ENCODE results near the gene ASB10. TPM values are rescaled to one million over a fixed set of nuclear protein-coding genes. Genes with fewer than 3 reads are reported as not detected.

Gene ASB10
- total RNA-seq, 2 donors from 2014 or later: not detected

GRCh38 chr7:151189038-151189437, 2.0 kb upstream of the ASB10 start:
- ATAC-seq (replicated peaks in 1 of 2): no peak
- H3K27ac Mint-ChIP-seq: no peak overlapping the region
- H3K9me3 Mint-ChIP-seq: no peaks in the 10 kb centered on the region
- no peaks in the 10 kb centered on the region for H3K36me3 Mint-ChIP-seq (ENCODE audit: insufficient read depth in 2 of 2)
- no peak overlapping the region for H3K4me3 Mint-ChIP-seq
- DNase-seq: no peak
- no peaks in the 10 kb centered on the region for H3K4me1 Mint-ChIP-seq (ENCODE audit: low read depth)
- H3K27me3 Mint-ChIP-seq (ENCODE audit: low read depth): no peaks in the 10 kb centered on the region

DNA sequence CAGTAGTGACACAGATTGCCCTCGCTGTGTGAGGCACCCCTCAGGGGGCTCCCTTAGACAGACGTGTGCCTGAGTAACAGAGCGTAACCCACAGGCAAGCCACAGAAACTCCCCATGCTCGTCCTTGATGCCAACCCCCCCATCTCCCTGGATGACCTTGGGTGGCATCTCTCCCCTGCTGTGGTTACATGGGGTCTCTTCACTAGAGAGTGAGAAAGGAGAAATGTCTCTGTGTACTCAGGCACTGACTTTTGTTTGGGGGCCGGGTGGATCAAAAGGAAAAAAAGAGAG, 1.1 kb upstream of the ASB10 start:
- H3K27me3 Mint-ChIP-seq (ENCODE audit: low read depth): no peaks in the 10 kb centered on the region

GRCh38 chr7:151187409-151188251, 580 bp upstream of the ASB10 start:
- Mint-ChIP-seq H3K27ac (no peak overlapping the region), H3K9me3 (no peaks in the 10 kb centered on the region), H3K36me3 (ENCODE audit: insufficient read depth in 2 of 2) (no peaks in the 10 kb centered on the region), H3K4me1 (ENCODE audit: low read depth) (no peaks in the 10 kb centered on the region), H3K4me3 (no peak overlapping the region), H3K27me3 (ENCODE audit: low read depth) (no peaks in the 10 kb centered on the region)
- ATAC-seq (replicated peaks in 1 of 2) (no peak), DNase-seq (no peak)

More for the DNA sequence above, 1.1 kb upstream of the ASB10 start:
- H3K4me3 Mint-ChIP-seq: no peak overlapping the region
- DNase-seq (no peak), ATAC-seq (replicated peaks in 1 of 2) (no peak)
- no peaks in the 10 kb centered on the region for H3K4me1 Mint-ChIP-seq (ENCODE audit: low read depth)
- H3K36me3 Mint-ChIP-seq (ENCODE audit: insufficient read depth in 2 of 2): no peaks in the 10 kb centered on the region
- H3K27ac Mint-ChIP-seq: no peak overlapping the region
- H3K9me3 Mint-ChIP-seq: no peaks in the 10 kb centered on the region

DNA sequence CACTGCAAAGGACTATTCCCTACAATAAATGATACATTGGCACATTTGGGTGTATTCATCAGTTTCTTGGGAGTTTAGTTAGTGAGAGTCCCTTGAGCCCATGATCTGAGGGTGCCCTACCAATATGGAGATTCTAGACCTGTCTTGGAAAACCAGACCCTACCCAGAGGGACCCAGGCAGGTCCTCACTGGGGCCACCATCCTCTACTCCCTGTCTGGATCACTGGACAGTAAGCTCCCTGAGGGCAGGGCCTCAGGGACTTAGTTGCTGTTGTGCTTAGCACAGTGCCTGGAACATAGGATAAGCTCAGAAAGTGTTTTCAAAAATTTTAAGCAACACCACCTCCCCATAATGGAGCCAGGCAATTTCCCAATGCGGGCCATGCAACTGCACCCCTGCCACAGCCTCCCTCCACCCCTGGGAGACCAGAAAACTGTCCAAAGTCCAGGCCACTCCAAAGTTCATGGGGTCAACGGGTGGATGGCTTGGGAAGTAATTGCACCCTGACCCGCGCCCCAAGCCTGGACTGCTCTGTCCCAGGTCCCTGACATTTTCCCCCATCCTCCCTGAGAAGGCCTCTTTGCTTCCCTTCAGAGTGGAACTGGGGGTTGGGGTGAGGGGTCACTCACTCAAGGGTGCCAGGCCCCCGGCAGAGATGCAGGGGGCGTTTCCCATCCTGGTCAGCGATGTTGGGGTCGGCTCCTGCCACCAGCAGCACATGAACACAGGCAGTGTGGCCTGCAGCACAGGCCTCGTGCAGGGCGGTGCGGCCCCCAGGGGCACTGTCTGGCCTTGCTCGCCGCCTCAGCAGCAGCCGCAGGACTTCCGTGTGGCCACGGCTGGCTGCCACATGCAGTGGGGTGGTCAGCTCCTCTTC, 1.0 kb downstream of the ASB10 start:
- Mint-ChIP-seq H3K4me3 (no peak overlapping the region), H3K9me3 (no peaks in the 10 kb centered on the region), H3K27me3 (ENCODE audit: low read depth) (no peaks in the 10 kb centered on the region), H3K4me1 (ENCODE audit: low read depth) (no peaks in the 10 kb centered on the region), H3K36me3 (ENCODE audit: insufficient read depth in 2 of 2) (no peaks in the 10 kb centered on the region), H3K27ac (no peak overlapping the region)
- ATAC-seq (replicated peaks in 1 of 2) (no peak), DNase-seq (no peak)

DNA sequence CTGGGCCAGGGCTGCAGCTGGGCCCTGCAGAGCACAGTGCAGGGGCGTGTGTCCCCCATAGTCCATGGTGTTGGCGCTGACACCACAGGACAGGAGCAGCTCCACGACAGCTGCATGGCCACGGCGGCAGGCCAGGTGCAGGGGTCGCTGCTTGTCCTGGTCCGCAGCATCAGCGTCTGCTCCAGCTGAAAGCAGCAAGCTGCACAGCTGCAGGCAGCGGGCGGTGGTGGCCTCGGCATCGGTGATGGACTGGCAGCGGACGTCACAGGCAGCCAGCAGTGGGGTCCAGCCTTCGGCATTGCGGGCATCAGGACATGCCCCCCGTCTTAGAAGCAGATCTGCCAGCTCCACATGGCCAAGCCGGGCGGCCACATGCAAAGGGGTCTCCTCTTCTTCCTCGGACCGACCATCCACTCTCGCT, 6.0 kb downstream of the ASB10 start:
- Mint-ChIP-seq H3K36me3 (ENCODE audit: insufficient read depth in 2 of 2) (no peaks in the 10 kb centered on the region), H3K4me3 (no peak overlapping the region), H3K4me1 (ENCODE audit: low read depth) (no peaks in the 10 kb centered on the region), H3K9me3 (no peaks in the 10 kb centered on the region), H3K27ac (no peak overlapping the region), H3K27me3 (ENCODE audit: low read depth) (peaks cover 6% of the 10 kb centered on the region)
- ATAC-seq (replicated peaks in 1 of 2): no peak
- no peak for DNase-seq

DNA sequence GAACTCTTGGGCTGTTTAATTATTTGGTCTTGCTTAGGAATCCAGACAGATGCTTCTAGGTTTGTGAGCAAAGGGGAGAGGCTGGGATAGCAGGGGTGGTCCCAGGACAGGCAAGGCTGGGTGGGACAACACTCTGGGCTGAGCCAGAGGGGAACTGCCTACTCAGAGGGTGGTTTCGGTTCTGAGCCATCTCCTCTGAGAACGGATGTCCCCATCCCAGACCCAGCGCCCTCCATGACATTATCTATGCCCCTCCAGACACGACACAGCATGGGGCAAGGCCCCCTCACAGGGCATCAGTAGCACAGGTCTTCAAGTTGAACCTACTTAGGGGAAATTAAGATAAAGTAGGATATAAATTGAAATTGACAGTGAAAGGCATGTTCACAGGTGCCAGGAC, 7.1 kb downstream of the ASB10 start:
- DNase-seq (no peak), ATAC-seq (replicated peaks in 1 of 2) (no peak)
- Mint-ChIP-seq H3K36me3 (ENCODE audit: insufficient read depth in 2 of 2) (no peaks in the 10 kb centered on the region), H3K4me3 (no peak overlapping the region), H3K27ac (no peak overlapping the region), H3K4me1 (ENCODE audit: low read depth) (no peaks in the 10 kb centered on the region), H3K9me3 (no peaks in the 10 kb centered on the region), H3K27me3 (ENCODE audit: low read depth) (peaks cover 13% of the 10 kb centered on the region)

GRCh38 chr7:151179287-151179860, 7.7 kb downstream of the ASB10 start:
- Mint-ChIP-seq H3K36me3 (ENCODE audit: insufficient read depth in 2 of 2) (no peaks in the 10 kb centered on the region), H3K9me3 (no peaks in the 10 kb centered on the region), H3K4me1 (ENCODE audit: low read depth) (no peaks in the 10 kb centered on the region), H3K27me3 (ENCODE audit: low read depth) (peaks cover 16% of the 10 kb centered on the region), H3K4me3 (no peak overlapping the region), H3K27ac (no peak overlapping the region)
- no peak for DNase-seq
- no peak for ATAC-seq (replicated peaks in 1 of 2)

DNA sequence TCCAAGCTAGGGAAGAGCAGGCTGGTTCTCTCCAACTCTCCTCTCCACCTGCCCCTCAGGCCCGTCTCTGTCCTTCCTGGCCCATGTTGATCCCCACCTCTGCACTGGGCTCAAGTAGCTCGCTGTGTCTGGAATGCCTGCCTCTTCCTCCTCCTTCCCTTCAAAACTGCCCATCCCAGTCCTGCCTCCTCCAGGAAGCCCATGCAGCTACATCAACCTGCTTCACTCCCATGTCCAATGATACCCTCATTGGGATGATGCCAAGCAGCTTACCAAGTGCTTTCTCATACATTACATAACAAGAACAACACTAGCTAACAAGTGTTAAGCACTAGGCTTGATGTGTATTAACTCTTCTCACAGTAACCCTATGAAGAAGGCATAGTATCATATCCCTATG, 8.2 kb downstream of the ASB10 start:
- H3K27me3 Mint-ChIP-seq (ENCODE audit: low read depth): peaks cover 16% of the 10 kb centered on the region
- no peak for ATAC-seq (replicated peaks in 1 of 2)

DNA sequence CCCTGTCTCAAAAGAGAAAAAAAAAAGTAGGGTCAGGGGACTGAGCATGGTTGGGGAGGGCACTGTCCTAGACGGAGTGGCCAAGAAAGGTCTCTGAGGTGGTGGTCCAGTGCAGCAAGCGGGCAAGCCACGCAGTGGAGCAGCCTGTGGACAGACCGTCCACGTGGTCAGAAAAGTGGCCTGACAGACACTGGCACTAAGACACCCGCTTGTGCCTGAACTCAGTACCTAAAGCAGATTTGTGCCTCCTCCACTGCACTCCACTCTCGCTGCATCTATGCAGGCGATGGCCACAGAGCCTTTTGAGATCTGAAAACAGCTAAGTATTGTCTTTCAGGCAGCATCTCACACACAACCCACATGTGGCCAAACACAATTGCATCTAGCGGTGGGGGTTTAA, 8.8 kb downstream of the ASB10 start:
- ATAC-seq (replicated peaks in 1 of 2) (no peak), DNase-seq (no peak)
- Mint-ChIP-seq H3K27me3 (ENCODE audit: low read depth) (peaks cover 21% of the 10 kb centered on the region), H3K4me3 (no peak overlapping the region), H3K27ac (no peak overlapping the region), H3K9me3 (no peaks in the 10 kb centered on the region), H3K4me1 (ENCODE audit: low read depth) (no peaks in the 10 kb centered on the region), H3K36me3 (ENCODE audit: insufficient read depth in 2 of 2) (no peaks in the 10 kb centered on the region)

More for the DNA sequence above, 8.2 kb downstream of the ASB10 start:
- Mint-ChIP-seq H3K4me1 (ENCODE audit: low read depth) (no peaks in the 10 kb centered on the region), H3K36me3 (ENCODE audit: insufficient read depth in 2 of 2) (no peaks in the 10 kb centered on the region), H3K27ac (no peak overlapping the region), H3K9me3 (no peaks in the 10 kb centered on the region), H3K4me3 (no peak overlapping the region)
- no peak for DNase-seq

DNA sequence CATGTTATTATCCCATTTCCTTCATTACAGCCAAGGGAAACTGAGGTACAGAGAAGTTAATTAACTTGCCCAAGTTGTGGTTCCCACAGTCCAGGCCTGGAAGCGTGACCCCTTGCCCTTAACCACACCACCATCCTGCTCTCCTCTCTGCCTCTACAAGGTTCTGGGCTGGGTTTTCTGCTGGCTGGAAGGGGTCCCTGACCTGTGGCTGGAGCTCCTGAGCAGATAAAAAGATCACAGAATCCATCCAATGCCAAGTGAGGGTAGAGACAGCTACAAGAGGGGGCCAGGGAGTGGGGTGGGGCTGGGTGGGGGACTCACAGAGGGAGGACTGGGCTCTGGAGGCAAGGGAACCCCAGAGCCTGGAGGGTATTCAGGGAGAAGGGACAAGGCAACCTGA, 9.7 kb downstream of the ASB10 start:
- no peak for DNase-seq
- H3K4me1 Mint-ChIP-seq (ENCODE audit: low read depth): no peaks in the 10 kb centered on the region
- ATAC-seq (replicated peaks in 1 of 2): no peak
- no peaks in the 10 kb centered on the region for H3K9me3 Mint-ChIP-seq
- no peaks in the 10 kb centered on the region for H3K36me3 Mint-ChIP-seq (ENCODE audit: insufficient read depth in 2 of 2)
- H3K27ac Mint-ChIP-seq: no peak overlapping the region
- H3K4me3 Mint-ChIP-seq: no peak overlapping the region
- H3K27me3 Mint-ChIP-seq (ENCODE audit: low read depth): peaks cover 31% of the 10 kb centered on the region

- H3K36me3 Mint-ChIP-seq (ENCODE audit: insufficient read depth in 2 of 2): no peaks in the 10 kb centered on the region
- no peaks in the 10 kb centered on the region for H3K4me1 Mint-ChIP-seq (ENCODE audit: low read depth)
- peaks cover 40% of the 10 kb centered on the region for H3K27me3 Mint-ChIP-seq (ENCODE audit: low read depth)
- no peaks in the 10 kb centered on the region for H3K9me3 Mint-ChIP-seq
- no peak overlapping the region for H3K27ac Mint-ChIP-seq
- no peak for ATAC-seq (replicated peaks in 1 of 2)
- no peak for DNase-seq
- H3K4me3 Mint-ChIP-seq: no peak overlapping the region
Observed at GRCh38 chr7:151176401-151176800, 10.6 kb downstream of the ASB10 start.

DNA sequence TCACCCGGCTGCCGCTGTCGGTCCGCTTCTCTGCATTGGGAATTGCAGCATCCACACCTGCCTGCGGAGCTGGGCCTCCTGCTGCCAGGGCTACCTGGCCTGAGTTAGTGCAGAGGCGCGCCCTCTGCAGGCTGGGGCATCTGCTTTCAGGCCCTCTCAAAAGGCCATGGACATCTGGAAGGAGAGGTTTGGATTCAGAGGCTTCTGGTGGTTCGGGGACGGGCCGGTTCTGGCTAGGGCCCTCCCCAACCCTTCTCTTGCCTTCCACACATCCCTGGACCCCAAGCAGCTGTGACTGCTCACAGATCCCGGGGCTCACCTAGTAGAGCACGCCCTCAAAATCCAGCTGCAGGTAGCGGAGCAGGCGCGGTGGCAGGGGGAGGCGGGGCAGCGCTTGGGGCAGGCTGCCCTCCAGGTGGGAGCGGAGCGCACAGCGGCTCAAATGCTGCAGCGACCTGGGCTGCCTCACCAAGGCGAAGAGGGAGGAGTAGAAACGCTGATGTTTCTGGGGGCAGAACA, 11.2 kb downstream of the ASB10 start:
- no peak overlapping the region for H3K4me3 Mint-ChIP-seq
- H3K27me3 Mint-ChIP-seq (ENCODE audit: low read depth): peaks cover 43% of the 10 kb centered on the region
- H3K36me3 Mint-ChIP-seq (ENCODE audit: insufficient read depth in 2 of 2): no peaks in the 10 kb centered on the region
- H3K9me3 Mint-ChIP-seq: no peaks in the 10 kb centered on the region
- no peaks in the 10 kb centered on the region for H3K4me1 Mint-ChIP-seq (ENCODE audit: low read depth)
- DNase-seq (no peak), ATAC-seq (replicated peaks in 1 of 2) (no peak)
- no peak overlapping the region for H3K27ac Mint-ChIP-seq

Data from activated T-cell treated with anti-CD3 and anti-CD28 coated beads, Interleukin-2, amount 50 U/mL, for 72 hours (primary cell).